ENCODE measurements around the gene SULT6B1. TPM values are rescaled to one million over a fixed set of nuclear protein-coding genes. Genes with fewer than 3 reads are reported as not detected.
A peak's percentile ranks its signal among the peaks of the same experiment; 100 is the strongest.
"Not testable (repeated sequence)": the region's sequence is repeated elsewhere in the genome, so short reads cannot be mapped to it uniquely, and the experiment has no call there.

SULT6B1 gene
- total RNA-seq, 2 experiments from 2014 or later: not detected

- DNase-seq: no peak
- POLR2A ChIA-PET: no interaction called here
- Mint-ChIP-seq H3K4me3 (no peak overlapping the region), H3K27ac (no peak overlapping the region), H3K9me3 (no peaks in the 10 kb centered on the region), H3K4me1 (ENCODE audit: low read depth) (peaks cover 44% of the 10 kb centered on the region), H3K27me3 (no peaks in the 10 kb centered on the region), H3K36me3 (ENCODE audit: low read depth) (peaks cover 34% of the 10 kb centered on the region)
- TF ChIP-seq, protein P1, sequence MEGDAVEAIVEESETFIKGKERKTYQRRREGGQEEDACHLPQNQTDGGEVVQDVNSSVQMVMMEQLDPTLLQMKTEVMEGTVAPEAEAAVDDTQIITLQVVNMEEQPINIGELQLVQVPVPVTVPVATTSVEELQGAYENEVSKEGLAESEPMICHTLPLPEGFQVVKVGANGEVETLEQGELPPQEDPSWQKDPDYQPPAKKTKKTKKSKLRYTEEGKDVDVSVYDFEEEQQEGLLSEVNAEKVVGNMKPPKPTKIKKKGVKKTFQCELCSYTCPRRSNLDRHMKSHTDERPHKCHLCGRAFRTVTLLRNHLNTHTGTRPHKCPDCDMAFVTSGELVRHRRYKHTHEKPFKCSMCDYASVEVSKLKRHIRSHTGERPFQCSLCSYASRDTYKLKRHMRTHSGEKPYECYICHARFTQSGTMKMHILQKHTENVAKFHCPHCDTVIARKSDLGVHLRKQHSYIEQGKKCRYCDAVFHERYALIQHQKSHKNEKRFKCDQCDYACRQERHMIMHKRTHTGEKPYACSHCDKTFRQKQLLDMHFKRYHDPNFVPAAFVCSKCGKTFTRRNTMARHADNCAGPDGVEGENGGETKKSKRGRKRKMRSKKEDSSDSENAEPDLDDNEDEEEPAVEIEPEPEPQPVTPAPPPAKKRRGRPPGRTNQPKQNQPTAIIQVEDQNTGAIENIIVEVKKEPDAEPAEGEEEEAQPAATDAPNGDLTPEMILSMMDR (IDR thresholded peaks at IDR 0.05): no peak
- no peak for ATAC-seq
- CTCF ChIA-PET: interaction anchor here (0.6 kb wide), 1 partner anchor 39 kb away, joined by 3 read pairs; no protein-coding TSS in a partner anchor
- intact Hi-C loops (cut with micrococcal nuclease): no loop called here
Observed at GRCh38 chr2:37228788-37229187, 40.3 kb upstream of the SULT6B1 start.

GRCh38 chr2:37226863-37227262, 38.4 kb upstream of the SULT6B1 start:
- TF ChIP-seq, protein P1 (IDR thresholded peaks at IDR 0.05): no peak
- H3K4me1 Mint-ChIP-seq (ENCODE audit: low read depth): peaks cover 61% of the 10 kb centered on the region
- ChIA-PET CTCF (no interaction called here), POLR2A (no interaction called here)
- no peak overlapping the region for H3K27ac Mint-ChIP-seq
- H3K27me3 Mint-ChIP-seq: no peaks in the 10 kb centered on the region
- intact Hi-C loops (cut with micrococcal nuclease): no loop called here
- H3K36me3 Mint-ChIP-seq (ENCODE audit: low read depth): peaks cover 50% of the 10 kb centered on the region
- peak overlapping the region; percentile 4 for H3K4me3 Mint-ChIP-seq
- ATAC-seq (no peak), DNase-seq (no peak)
- no peaks in the 10 kb centered on the region for H3K9me3 Mint-ChIP-seq

DNA sequence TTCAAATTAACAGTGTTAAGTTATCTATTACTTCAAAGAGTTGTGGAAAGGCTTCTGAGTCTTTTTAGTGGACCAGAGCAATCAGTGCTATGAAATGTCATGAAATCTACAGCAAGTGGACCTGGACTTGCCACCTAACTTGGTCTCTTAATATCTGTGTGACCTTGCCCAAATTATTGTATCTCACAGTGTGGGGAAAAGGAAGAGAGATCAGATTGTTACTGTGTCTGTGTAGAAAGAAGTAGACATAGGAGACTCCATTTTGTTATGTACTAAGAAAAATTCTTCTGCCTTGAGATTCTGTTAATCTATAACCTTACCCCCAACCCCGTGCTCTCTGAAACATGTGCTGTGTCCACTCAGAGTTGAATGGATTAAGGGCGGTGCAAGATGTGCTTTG, 36.7 kb upstream of the SULT6B1 start:
- H3K27me3 Mint-ChIP-seq: not testable (repeated sequence)

GRCh38 chr2:37224063-37224462, 35.6 kb upstream of the SULT6B1 start:
- H3K36me3 Mint-ChIP-seq (ENCODE audit: low read depth): peaks cover 65% of the 10 kb centered on the region
- H3K4me3 Mint-ChIP-seq: no peak overlapping the region
- intact Hi-C loops (cut with micrococcal nuclease): no loop called here
- ChIA-PET POLR2A (interaction anchor here (2.0 kb wide), 1 partner anchor 11 kb away, joined by 5 read pairs; no protein-coding TSS in a partner anchor), CTCF (interaction anchor here (1.4 kb wide), 1 partner anchor 56 kb away, joined by 6 read pairs; no protein-coding TSS in a partner anchor)
- DNase-seq (no peak), ATAC-seq (no peak)
- TF ChIP-seq, protein P1 (IDR thresholded peaks at IDR 0.05): no peak
- peaks cover 62% of the 10 kb centered on the region for H3K4me1 Mint-ChIP-seq (ENCODE audit: low read depth)
- no peaks in the 10 kb centered on the region for H3K27me3 Mint-ChIP-seq
- H3K27ac Mint-ChIP-seq: no peak overlapping the region
- no peaks in the 10 kb centered on the region for H3K9me3 Mint-ChIP-seq

More for the DNA sequence above, 36.7 kb upstream of the SULT6B1 start:
- Mint-ChIP-seq H3K4me1 (ENCODE audit: low read depth) (peaks cover 66% of the 10 kb centered on the region), H3K27ac (peak overlapping the region; percentile 10), H3K36me3 (ENCODE audit: low read depth) (peaks cover 67% of the 10 kb centered on the region), H3K4me3 (peak overlapping the region; percentile 38)
- H3K9me3 Mint-ChIP-seq; CTCF ChIA-PET; ATAC-seq; POLR2A ChIA-PET; intact Hi-C loops (cut with micrococcal nuclease); DNase-seq: not testable (repeated sequence)

DNA sequence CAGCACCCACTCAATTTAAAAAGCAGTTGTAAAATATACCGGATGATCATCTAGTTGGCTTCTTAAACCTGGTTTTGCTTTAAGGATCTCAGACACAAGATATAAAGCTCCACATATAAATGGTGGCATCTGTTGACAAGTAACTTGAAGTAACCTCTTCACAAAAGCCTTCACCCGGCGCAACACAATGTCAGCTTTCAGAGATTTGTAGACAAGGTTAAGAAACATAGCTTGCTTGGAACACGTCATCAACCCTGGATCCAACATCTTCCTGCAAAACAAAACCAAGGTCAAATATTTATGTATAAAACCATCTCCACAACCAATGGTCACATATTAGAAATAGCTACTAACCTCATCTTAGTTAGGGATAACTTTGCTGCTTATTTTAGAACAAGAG, 34.7 kb upstream of the SULT6B1 start:
- POLR2A ChIA-PET: interaction anchor here (0.7 to 2.0 kb wide), 3 partner anchors 9 to 90 kb away, joined by 3 to 5 read pairs (median 3); no protein-coding TSS in a partner anchor
- DNase-seq (no peak), ATAC-seq (no peak)
- CTCF ChIA-PET: interaction anchor here (0.6 to 1.4 kb wide), 2 partner anchors 20 to 55 kb away, joined by 3 to 6 read pairs; no protein-coding TSS in a partner anchor
- no peaks in the 10 kb centered on the region for H3K9me3 Mint-ChIP-seq
- TF ChIP-seq, protein P1 (IDR thresholded peaks at IDR 0.05): no peak
- intact Hi-C loops (cut with micrococcal nuclease): no loop called here
- H3K4me3 Mint-ChIP-seq: no peak overlapping the region
- H3K27ac Mint-ChIP-seq: peak overlapping the region; percentile 77
- no peaks in the 10 kb centered on the region for H3K27me3 Mint-ChIP-seq
- H3K36me3 Mint-ChIP-seq (ENCODE audit: low read depth): peaks cover 62% of the 10 kb centered on the region
- peaks cover 58% of the 10 kb centered on the region for H3K4me1 Mint-ChIP-seq (ENCODE audit: low read depth)

All from activated CD8-positive, alpha-beta T cell treated with anti-CD3 and anti-CD28 coated beads for 36 hours (primary cell).